Panc1 (cell line): ENCODE measurements around the gene STPG1. TPM values are rescaled to one million over a fixed set of nuclear protein-coding genes. Genes with fewer than 3 reads are reported as not detected.

ENCODE experiments used
- ATAC-seq: fragments of 200-7000 bp; cut with Tn5 transposase; 2 replicates; pipeline ENCODE4 v1.9.1; 2020; ENCODE audit warnings: mild to moderate bottlenecking, moderate library complexity
- BruUV-seq: library from RNA; stranded (reverse); fragments of 400-500 nt; replicated peaks from 2 replicates; lab custom pipeline; 2021; lab: Mats Ljungman, UMichigan
- CTCF ChIA-PET: fragments of 300-600 bp; sonication (Branson Sonifier 250); formaldehyde crosslinking; loops from one replicate; lab custom pipeline; 2022; ENCODE audit warnings: antibody characterized with exemption; lab: Charles Lee
- POLR2A ChIA-PET: fragments of 300-600 bp; sonication (Branson Sonifier 250); formaldehyde crosslinking; loops from one replicate; lab custom pipeline; 2022; ENCODE audit warnings: antibody characterized with exemption; lab: Charles Lee
- DNase-seq: peaks from one replicate; pipeline ENCODE4 v3.0.0-alpha.2; 2010; ENCODE audit warnings: low read depth, low spot score
- H3K27ac ChIP-seq: 2 replicates; pipeline ENCODE4 v1.5.1; 2011; ENCODE audit warnings: mild to moderate bottlenecking, low read length, inconsistent platforms
- H3K27me3 ChIP-seq: fragments of 200-500 bp; sonication (Bioruptor generic); 2 replicates; pipeline ENCODE4 v1.6.0; 2014; ENCODE audit warnings: low read length, inconsistent platforms; ENCODE audit not compliant: control insufficient read depth, insufficient read depth
- H3K36me3 ChIP-seq: fragments of 200-500 bp; sonication (Bioruptor generic); 2 replicates; pipeline ENCODE4 v1.5.1; 2014; ENCODE audit warnings: inconsistent platforms, mild to moderate bottlenecking, low read length, moderate library complexity; ENCODE audit not compliant: control insufficient read depth, insufficient read depth
- H3K4me1 ChIP-seq: 2 replicates; pipeline ENCODE4 v1.5.1; 2011; ENCODE audit warnings: inconsistent platforms, mild to moderate bottlenecking, low read length, moderate library complexity; ENCODE audit not compliant: control insufficient read depth, insufficient read depth
- H3K4me3 ChIP-seq, 2 experiments: 2 replicates each; pipeline ENCODE4 v1.5.1; 2011 to 2012; ENCODE audit warnings: low read depth in 2 of 2, low read length in 2 of 2, mild to moderate bottlenecking in 2 of 2, inconsistent platforms in 1 of 2, moderate library complexity in 1 of 2
- H3K9me3 ChIP-seq: fragments of 200-500 bp; sonication (Bioruptor generic); 2 replicates; pipeline ENCODE4 v1.5.1; 2014; ENCODE audit warnings: low read depth, mild to moderate bottlenecking, inconsistent platforms, low read length, moderate library complexity; ENCODE audit not compliant: control insufficient read depth, insufficient read depth
- CTCF ChIP-seq: fragments of 450-650 bp; IDR thresholded peaks from 2 replicates; pipeline ENCODE4 v1.5.1; 2017; ENCODE audit warnings: mild to moderate bottlenecking
- POLR2AphosphoS5 ChIP-seq: IDR thresholded peaks from 2 replicates; pipeline ENCODE4 v1.6.1; 2012; ENCODE audit warnings: mild to moderate bottlenecking, low read depth, low read length, moderate library complexity
- SIN3A ChIP-seq: IDR thresholded peaks from 2 replicates; pipeline ENCODE4 v1.6.1; 2012; ENCODE audit warnings: low read depth, mild to moderate bottlenecking, low read length, moderate library complexity, borderline replicate concordance; ENCODE audit not compliant: insufficient read depth
- TCF7L2 ChIP-seq: IDR thresholded peaks from 2 replicates; pipeline ENCODE4 v1.6.1; 2011; ENCODE audit warnings: mild to moderate bottlenecking, low read depth, low read length, inconsistent platforms
- in situ Hi-C: cut with HindIII; loops from 2 replicates; pipeline ENCODE4 v1.10.0; 2016; ENCODE audit warnings: low sequenced_read_pairs, low pct_unique_long_range_greater_than_20kb
- intact Hi-C: fragments of 100-400 bp; cut with micrococcal nuclease; formaldehyde crosslinking; loops from one replicate; pipeline ENCODE4 v1.10.0; 2022; ENCODE audit not compliant: unreplicated experiment
- total RNA-seq: library from RNA; stranded (reverse); gene quantifications from one replicate; pipeline ENCODE4 v1.2.1, GENCODE V29; 2021; ENCODE audit not compliant: unreplicated experiment
- TF ChIP-seq, protein P1 (sequence below), 2 experiments: IDR thresholded peaks; 2 replicates each; pipeline ENCODE4 v1.6.1; 2011 to 2012; ENCODE audit warnings: low read depth in 2 of 2, control low read depth in 1 of 2, low read length in 1 of 2, mild to moderate bottlenecking in 1 of 2, moderate library complexity in 1 of 2; ENCODE audit not compliant: insufficient read depth in 1 of 2

The STPG1 gene
- total RNA-seq, 1 experiment from 2014 or later: 9.9 TPM

DNA sequence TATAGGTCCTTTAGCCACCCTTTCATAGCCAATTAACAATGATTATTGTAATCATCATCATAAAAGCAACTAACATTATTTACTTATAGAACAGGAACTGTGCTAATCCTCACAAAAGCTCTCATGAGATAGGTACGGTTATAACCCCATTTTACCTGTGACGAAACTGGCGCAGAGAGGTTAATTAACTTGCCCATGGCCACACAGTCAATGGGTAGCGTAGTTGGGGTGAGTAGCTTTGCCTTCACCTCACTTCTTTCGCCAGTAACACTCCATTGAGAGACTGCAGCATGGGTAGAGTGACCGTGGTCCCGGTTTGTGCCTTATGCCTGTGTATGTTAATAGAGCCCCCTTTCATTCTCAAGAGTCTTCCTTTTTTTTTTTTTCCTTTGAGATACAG lies 12.3 kb upstream of the STPG1 start:
- no peaks in the 10 kb centered on the region for H3K27me3 ChIP-seq
- H3K27ac ChIP-seq: no peak overlapping the region
- no peaks in the 10 kb centered on the region for H3K4me1 ChIP-seq
- in situ Hi-C loops: no loop called here
- no peaks in the 10 kb centered on the region for H3K36me3 ChIP-seq
- ChIA-PET CTCF (interaction anchor here (0.7 to 1.3 kb wide), 2 partner anchors 10 to 34 kb away, joined by 3 to 5 read pairs; partner anchors contain the start of gene NIPAL3), POLR2A (interaction anchor here (0.6 to 0.7 kb wide), 2 partner anchors 20 to 1271 kb away, joined by 3 to 8 read pairs; no protein-coding TSS in a partner anchor)
- no peak for DNase-seq
- H3K9me3 ChIP-seq: no peaks in the 10 kb centered on the region
- ATAC-seq: no peak
- no TSS peak for BruUV-seq
- intact Hi-C loops: no loop called here
- no peak for TF ChIP-seq TCF7L2
- H3K4me3 ChIP-seq: no peak overlapping the region

- in situ Hi-C loops (no loop called here), intact Hi-C loops (no loop called here)
- DNase-seq (no peak), ATAC-seq (no peak)
- no TSS peak for BruUV-seq
- no peaks in the 10 kb centered on the region for H3K36me3 ChIP-seq
- POLR2A ChIA-PET: interaction anchor here (0.6 kb wide), 1 partner anchor 1271 kb away, joined by 3 read pairs; no protein-coding TSS in a partner anchor
- no peaks in the 10 kb centered on the region for H3K9me3 ChIP-seq
- H3K4me1 ChIP-seq: no peaks in the 10 kb centered on the region
- H3K27ac ChIP-seq: no peak overlapping the region
- TF ChIP-seq SIN3A: no peak
- TF ChIP-seq, protein P1, sequence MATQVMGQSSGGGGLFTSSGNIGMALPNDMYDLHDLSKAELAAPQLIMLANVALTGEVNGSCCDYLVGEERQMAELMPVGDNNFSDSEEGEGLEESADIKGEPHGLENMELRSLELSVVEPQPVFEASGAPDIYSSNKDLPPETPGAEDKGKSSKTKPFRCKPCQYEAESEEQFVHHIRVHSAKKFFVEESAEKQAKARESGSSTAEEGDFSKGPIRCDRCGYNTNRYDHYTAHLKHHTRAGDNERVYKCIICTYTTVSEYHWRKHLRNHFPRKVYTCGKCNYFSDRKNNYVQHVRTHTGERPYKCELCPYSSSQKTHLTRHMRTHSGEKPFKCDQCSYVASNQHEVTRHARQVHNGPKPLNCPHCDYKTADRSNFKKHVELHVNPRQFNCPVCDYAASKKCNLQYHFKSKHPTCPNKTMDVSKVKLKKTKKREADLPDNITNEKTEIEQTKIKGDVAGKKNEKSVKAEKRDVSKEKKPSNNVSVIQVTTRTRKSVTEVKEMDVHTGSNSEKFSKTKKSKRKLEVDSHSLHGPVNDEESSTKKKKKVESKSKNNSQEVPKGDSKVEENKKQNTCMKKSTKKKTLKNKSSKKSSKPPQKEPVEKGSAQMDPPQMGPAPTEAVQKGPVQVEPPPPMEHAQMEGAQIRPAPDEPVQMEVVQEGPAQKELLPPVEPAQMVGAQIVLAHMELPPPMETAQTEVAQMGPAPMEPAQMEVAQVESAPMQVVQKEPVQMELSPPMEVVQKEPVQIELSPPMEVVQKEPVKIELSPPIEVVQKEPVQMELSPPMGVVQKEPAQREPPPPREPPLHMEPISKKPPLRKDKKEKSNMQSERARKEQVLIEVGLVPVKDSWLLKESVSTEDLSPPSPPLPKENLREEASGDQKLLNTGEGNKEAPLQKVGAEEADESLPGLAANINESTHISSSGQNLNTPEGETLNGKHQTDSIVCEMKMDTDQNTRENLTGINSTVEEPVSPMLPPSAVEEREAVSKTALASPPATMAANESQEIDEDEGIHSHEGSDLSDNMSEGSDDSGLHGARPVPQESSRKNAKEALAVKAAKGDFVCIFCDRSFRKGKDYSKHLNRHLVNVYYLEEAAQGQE (IDR thresholded peaks at IDR 0.05; ENCODE audit: insufficient read depth in 1 of 2, low read depth in 2 of 2, low read length in 1 of 2): no peak
- TF ChIP-seq TCF7L2: no peak
- no peak for TF ChIP-seq CTCF
- no peak for TF ChIP-seq POLR2AphosphoS5
- no peaks in the 10 kb centered on the region for H3K27me3 ChIP-seq
- CTCF ChIA-PET: interaction anchor here (1.3 kb wide), 1 partner anchor 10 kb away, joined by 5 read pairs; the partner anchor contains the start of gene NIPAL3
- no peak overlapping the region for H3K4me3 ChIP-seq
Observed at GRCh38 chr1:24425441-24425840, 11.9 kb upstream of the STPG1 start.

- H3K4me1 ChIP-seq: no peaks in the 10 kb centered on the region
- DNase-seq (no peak), ATAC-seq (no peak)
- no peaks in the 10 kb centered on the region for H3K27me3 ChIP-seq
- ChIA-PET CTCF (interaction anchor here (1.3 kb wide), 1 partner anchor 9 kb away, joined by 5 read pairs; the partner anchor contains the start of gene NIPAL3), POLR2A (no interaction called here)
- H3K4me3 ChIP-seq: no peak overlapping the region
- TF ChIP-seq CTCF (no peak), SIN3A (no peak), POLR2AphosphoS5 (no peak), TCF7L2 (no peak)
- TF ChIP-seq, protein P1 (IDR thresholded peaks at IDR 0.05; ENCODE audit: insufficient read depth in 1 of 2, low read depth in 2 of 2, low read length in 1 of 2): no peak
- no peak overlapping the region for H3K27ac ChIP-seq
- intact Hi-C loops: no loop called here
- BruUV-seq: no TSS peak
- H3K36me3 ChIP-seq: no peaks in the 10 kb centered on the region
- in situ Hi-C loops: no loop called here
- H3K9me3 ChIP-seq: no peaks in the 10 kb centered on the region
Observed at GRCh38 chr1:24424990-24425389, 11.4 kb upstream of the STPG1 start.
